ENCODE data around the gene KCNJ16.

The KCNJ16 gene

GRCh38 chr17:70181866-70182265 is 106.8 kb downstream of the KCNJ16 start:
- DNase-seq (ENCODE audit: extremely low read depth, low read depth), result no peak
- TF ChIP-seq, protein P1, sequence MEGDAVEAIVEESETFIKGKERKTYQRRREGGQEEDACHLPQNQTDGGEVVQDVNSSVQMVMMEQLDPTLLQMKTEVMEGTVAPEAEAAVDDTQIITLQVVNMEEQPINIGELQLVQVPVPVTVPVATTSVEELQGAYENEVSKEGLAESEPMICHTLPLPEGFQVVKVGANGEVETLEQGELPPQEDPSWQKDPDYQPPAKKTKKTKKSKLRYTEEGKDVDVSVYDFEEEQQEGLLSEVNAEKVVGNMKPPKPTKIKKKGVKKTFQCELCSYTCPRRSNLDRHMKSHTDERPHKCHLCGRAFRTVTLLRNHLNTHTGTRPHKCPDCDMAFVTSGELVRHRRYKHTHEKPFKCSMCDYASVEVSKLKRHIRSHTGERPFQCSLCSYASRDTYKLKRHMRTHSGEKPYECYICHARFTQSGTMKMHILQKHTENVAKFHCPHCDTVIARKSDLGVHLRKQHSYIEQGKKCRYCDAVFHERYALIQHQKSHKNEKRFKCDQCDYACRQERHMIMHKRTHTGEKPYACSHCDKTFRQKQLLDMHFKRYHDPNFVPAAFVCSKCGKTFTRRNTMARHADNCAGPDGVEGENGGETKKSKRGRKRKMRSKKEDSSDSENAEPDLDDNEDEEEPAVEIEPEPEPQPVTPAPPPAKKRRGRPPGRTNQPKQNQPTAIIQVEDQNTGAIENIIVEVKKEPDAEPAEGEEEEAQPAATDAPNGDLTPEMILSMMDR (IDR thresholded peaks at IDR 0.05; ENCODE audit: low read depth, low read length), result no peak

DNA sequence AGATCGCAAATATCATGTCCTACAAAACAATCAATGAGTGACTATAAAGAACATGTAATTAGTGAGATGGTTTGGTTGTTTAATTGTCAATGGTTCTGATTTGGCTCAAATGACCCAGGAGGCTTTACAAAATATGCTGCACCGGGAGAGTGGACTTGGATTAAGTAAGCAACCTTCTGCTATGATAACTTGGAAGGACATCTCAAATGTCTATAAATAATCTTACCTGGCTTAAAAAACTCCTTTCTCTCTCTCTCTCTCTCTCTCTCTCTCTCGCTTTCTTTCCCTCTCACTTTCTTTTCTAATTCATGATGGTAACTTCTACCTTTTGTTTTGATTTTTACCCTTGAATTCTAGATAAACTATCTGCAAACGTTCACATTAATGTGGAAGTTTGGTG is 108.5 kb downstream of the KCNJ16 start:
- DNase-seq (ENCODE audit: extremely low read depth, low read depth), result no peak
- TF ChIP-seq, protein P1 (IDR thresholded peaks at IDR 0.05; ENCODE audit: low read depth, low read length), result no peak

DNA sequence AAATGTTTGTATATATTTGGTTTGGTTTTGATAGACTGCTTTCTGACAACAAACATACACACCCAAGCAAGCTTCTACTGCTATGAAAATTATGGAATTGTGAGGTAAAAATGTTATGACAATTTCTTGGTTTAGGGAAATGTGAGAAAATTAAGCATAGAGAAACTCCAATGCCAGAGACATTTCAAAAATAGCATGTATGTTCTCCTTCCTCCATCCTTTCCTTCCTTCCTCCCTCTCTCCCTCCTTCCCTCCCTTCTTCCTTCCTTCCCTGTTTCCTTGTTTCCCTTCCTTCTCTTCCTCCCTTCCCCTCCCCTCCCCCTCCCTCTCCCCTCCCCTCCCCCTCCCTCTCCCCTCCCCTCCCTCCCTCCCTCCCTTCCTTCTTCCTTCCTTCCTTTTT is 109.2 kb downstream of the KCNJ16 start:
- DNase-seq (ENCODE audit: extremely low read depth, low read depth), result no peak

DNA sequence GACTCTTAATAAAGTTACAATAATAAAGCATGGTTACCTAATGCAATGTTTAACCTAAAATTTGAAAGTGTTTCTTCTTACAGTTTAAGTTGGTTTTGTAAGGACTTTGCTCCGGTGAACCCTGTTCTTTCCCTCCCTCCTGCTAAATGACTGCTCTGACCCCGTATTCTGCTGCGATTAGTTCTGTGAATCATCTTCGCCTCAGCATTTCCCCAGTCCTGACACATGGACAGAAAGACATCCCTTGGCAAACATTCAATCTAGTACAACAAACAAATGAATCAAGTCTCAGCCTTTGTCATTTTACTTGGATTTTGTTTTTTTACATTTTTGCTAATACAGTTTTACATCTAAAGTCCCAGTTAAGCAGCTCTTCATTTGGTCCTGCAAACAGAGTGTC is 109.7 kb downstream of the KCNJ16 start:
- DNase-seq (ENCODE audit: extremely low read depth, low read depth), result no peak
- TF ChIP-seq, protein P1 (IDR thresholded peaks at IDR 0.05; ENCODE audit: low read depth, low read length), result no peak

More for the DNA sequence above, 109.2 kb downstream of the KCNJ16 start:
- TF ChIP-seq, protein P1 (IDR thresholded peaks at IDR 0.05; ENCODE audit: low read depth, low read length), result no peak

All from AG09319 (cell line).